Liver (tissue), 3 donors: ENCODE data around the gene CES4A.

Experiments used
- CTCF ChIP-seq: fragments of 150-350 bp; IDR thresholded peaks from 2 replicates; pipeline ENCODE4 v1.5.1; 2017; ENCODE audit warnings: improper control_type of control experiment, low read depth, low read length; ENCODE audit not compliant: missing input control
- REST ChIP-seq: IDR thresholded peaks from 2 replicates; pipeline ENCODE4 v1.6.1; 2016; ENCODE audit warnings: antibody characterized with exemption, mild to moderate bottlenecking
- SP1 ChIP-seq: IDR thresholded peaks from 2 replicates; pipeline ENCODE4 v1.6.1; 2018; ENCODE audit warnings: antibody characterized with exemption, mild to moderate bottlenecking
- donor health status: healthy.
- donor health status: healthy.

- TF ChIP-seq SP1 (no peak), CTCF (no peak), REST (no peak)
Measured at GRCh38 chr16:67035364-67035763, 47.0 kb downstream of the CES4A start.
